Stimulated activated CD4-positive, alpha-beta T cell treated with anti-CD3 and anti-CD28 coated beads, TNF-alpha, amount 100 ng/mL, for 48 hours (primary cell): ENCODE measurements around the gene NOC4L.

ENCODE experiments used
- DNase-seq, 3 donors: peaks; one replicate each; pipeline ENCODE4 v3.0.0-alpha.2; 2020; ENCODE audit warnings: low read depth in 3 of 3

Gene NOC4L

GRCh38 chr12:132170094-132170636 lies 25.9 kb downstream of the NOC4L start:
- no peak for DNase-seq

- DNase-seq, result no peak
Measured at GRCh38 chr12:132170637-132171292, 26.5 kb downstream of the NOC4L start.

GRCh38 chr12:132171293-132171967 lies 27.2 kb downstream of the NOC4L start:
- no peak for DNase-seq

- no peak for DNase-seq
Measured at GRCh38 chr12:132171968-132172521, 27.8 kb downstream of the NOC4L start.

- no peak for DNase-seq
Measured at GRCh38 chr12:132172619-132173018, 28.4 kb downstream of the NOC4L start.

- DNase-seq, result no peak
Measured at GRCh38 chr12:132173135-132174014, 29.1 kb downstream of the NOC4L start.

- DNase-seq, result no peak
Measured at GRCh38 chr12:132174015-132174838, 30.0 kb downstream of the NOC4L start.

GRCh38 chr12:132174839-132175490 lies 30.7 kb downstream of the NOC4L start:
- DNase-seq, result no peak

GRCh38 chr12:132175496-132176384 lies 31.5 kb downstream of the NOC4L start:
- DNase-seq, result no peak

GRCh38 chr12:132176385-132176919 lies 32.2 kb downstream of the NOC4L start:
- DNase-seq, result no peak

GRCh38 chr12:132176920-132177551 lies 32.8 kb downstream of the NOC4L start:
- no peak for DNase-seq

GRCh38 chr12:132178316-132178715 lies 34.1 kb downstream of the NOC4L start:
- DNase-seq, result no peak

GRCh38 chr12:132178801-132179401 lies 34.6 kb downstream of the NOC4L start:
- no peak for DNase-seq

GRCh38 chr12:132179431-132180362 lies 35.4 kb downstream of the NOC4L start:
- no peak for DNase-seq

- no peak for DNase-seq
Measured at GRCh38 chr12:132180648-132181546, 36.6 kb downstream of the NOC4L start.

GRCh38 chr12:132181570-132182200 lies 37.4 kb downstream of the NOC4L start:
- no peak for DNase-seq
